GM12878 (cell line): ENCODE measurements around the gene PACSIN3. TPM values are rescaled to one million over a fixed set of nuclear protein-coding genes. Genes with fewer than 3 reads are reported as not detected.

Experiments used
- E4F1 ChIP-seq: fragments of 450-650 bp; IDR thresholded peaks from 2 replicates; pipeline ENCODE4 v1.6.1; 2018; ENCODE audit warnings: borderline replicate concordance, mild to moderate bottlenecking; ENCODE audit not compliant: partially characterized antibody
- EZH2 ChIP-seq: IDR thresholded peaks from 2 replicates; pipeline ENCODE4 v1.6.1; 2012; ENCODE audit warnings: low read depth, mild to moderate bottlenecking, control low read depth, inconsistent platforms, low read length, borderline replicate concordance; ENCODE audit not compliant: control insufficient read depth
- IRF4 ChIP-seq: IDR thresholded peaks from 2 replicates; pipeline ENCODE4 v1.6.1; 2011; ENCODE audit warnings: low read depth, low read length
- PML ChIP-seq: IDR thresholded peaks from 2 replicates; pipeline ENCODE4 v1.6.1; 2012; ENCODE audit warnings: low read length, inconsistent platforms
- POU2F2 ChIP-seq: IDR thresholded peaks from 3 replicates; pipeline ENCODE4 v1.6.1; 2011; ENCODE audit warnings: low read depth, mild to moderate bottlenecking, low read length, borderline replicate concordance
- RAD21 ChIP-seq: IDR thresholded peaks from 2 replicates; pipeline ENCODE4 v1.6.1; 2011; ENCODE audit warnings: mild to moderate bottlenecking, low read depth, low read length, moderate library complexity; ENCODE audit not compliant: insufficient read depth
- SMC3 ChIP-seq: IDR thresholded peaks from 2 replicates; pipeline ENCODE4 v1.6.1; 2011; ENCODE audit warnings: low read length, improper control_type of control experiment, borderline replicate concordance
- polyA plus RNA-seq, 11 experiments: library from polyadenylated mRNA; depleted of rRNA in 4 of 11; unstranded in 6 of 11; stranded (reverse) in 5 of 11; fragments of >200 nt; fragmentation: Nextera tagmentation in 4 of 11; fragmentation: Illumina TruSeq in 1 of 11; extraction: Ambion mirVana in 4 of 11; extraction: Trizol in 1 of 11; gene quantifications; 1 replicate in 1 of 11; 2 replicates in 10 of 11; pipeline versions ENCODE4 v1.2.1 to v1.2.3, GENCODE V29; 2011 to 2016; ENCODE audit warnings: inconsistent platforms in 2 of 11, missing spikeins in 2 of 11, low read depth in 1 of 11
- total RNA-seq, 4 experiments: library from RNA; depleted of rRNA in 3 of 4; stranded (reverse); fragments of >200 nt in 3 of 4; fragmentation: Illumina TruSeq in 1 of 4; extraction: Trizol in 1 of 4; gene quantifications; 2 replicates each; pipeline versions ENCODE4 v1.2.1 to v1.2.3, GENCODE V29; 2013 to 2021
- TF ChIP-seq, protein P1 (sequence below), 3 experiments: IDR thresholded peaks in 2 of 3; conservative IDR thresholded peaks in 1 of 3; 2 replicates each; pipeline ENCODE4 v1.5.1; 2011; ENCODE audit warnings: low read depth in 3 of 3, low read length in 3 of 3, mild to moderate bottlenecking in 3 of 3, control low read depth in 2 of 3, moderate library complexity in 2 of 3, inconsistent platforms in 1 of 3, mixed read lengths in 1 of 3; ENCODE audit not compliant: control insufficient read depth in 2 of 3, insufficient read depth in 1 of 3; ENCODE audit errors: extremely low read depth in 1 of 3
- TF ChIP-seq, protein P2 (sequence below): fragments of 450-650 bp; IDR thresholded peaks from 2 replicates; pipeline ENCODE4 v1.6.1; 2017; ENCODE audit warnings: low read depth, mild to moderate bottlenecking, moderate library complexity

Gene PACSIN3
- total and polyA plus RNA-seq, 10 of the 15 experiments (the other 5 are each of a cell fraction or from before 2014, with no cell fraction given), result 0.05 to 0.82 (median 0.22) TPM; not detected in 1

DNA sequence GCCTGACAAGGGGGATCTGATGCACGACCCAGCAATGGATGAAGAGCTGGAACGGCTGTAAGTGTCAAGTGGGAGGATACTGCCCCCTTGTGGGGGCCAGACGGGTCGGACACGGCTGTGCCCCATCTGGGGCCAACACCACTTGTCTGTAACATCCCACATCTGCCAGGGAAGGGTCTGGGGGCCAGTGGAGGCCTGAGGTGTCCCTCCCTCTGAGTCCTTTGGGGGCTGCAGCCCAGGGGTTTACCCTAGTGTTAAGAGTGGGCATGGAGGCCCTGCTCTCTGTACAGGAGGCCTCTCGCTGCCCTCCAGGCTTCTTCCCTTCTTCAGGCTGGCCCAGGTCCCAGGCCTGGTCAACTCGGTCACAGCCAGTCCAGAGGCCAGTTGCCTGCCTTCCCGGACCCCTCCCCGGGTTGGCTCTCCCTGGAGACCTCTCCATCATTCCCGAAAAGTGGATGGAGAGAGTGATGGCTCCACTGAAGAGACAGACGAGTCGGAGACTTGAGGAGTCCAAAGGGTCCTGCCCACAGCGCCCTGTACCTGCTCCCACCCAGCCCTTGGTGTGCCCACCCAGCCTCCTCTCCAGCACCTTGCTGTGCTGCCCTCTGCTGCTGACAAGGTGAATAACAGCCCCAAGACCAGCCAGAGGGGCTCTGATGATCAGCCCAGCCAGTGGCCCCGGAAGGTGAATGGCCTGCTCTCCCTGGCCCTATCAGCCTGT, 24.9 kb downstream of the PACSIN3 start (continued):
- TF ChIP-seq, protein P1, sequence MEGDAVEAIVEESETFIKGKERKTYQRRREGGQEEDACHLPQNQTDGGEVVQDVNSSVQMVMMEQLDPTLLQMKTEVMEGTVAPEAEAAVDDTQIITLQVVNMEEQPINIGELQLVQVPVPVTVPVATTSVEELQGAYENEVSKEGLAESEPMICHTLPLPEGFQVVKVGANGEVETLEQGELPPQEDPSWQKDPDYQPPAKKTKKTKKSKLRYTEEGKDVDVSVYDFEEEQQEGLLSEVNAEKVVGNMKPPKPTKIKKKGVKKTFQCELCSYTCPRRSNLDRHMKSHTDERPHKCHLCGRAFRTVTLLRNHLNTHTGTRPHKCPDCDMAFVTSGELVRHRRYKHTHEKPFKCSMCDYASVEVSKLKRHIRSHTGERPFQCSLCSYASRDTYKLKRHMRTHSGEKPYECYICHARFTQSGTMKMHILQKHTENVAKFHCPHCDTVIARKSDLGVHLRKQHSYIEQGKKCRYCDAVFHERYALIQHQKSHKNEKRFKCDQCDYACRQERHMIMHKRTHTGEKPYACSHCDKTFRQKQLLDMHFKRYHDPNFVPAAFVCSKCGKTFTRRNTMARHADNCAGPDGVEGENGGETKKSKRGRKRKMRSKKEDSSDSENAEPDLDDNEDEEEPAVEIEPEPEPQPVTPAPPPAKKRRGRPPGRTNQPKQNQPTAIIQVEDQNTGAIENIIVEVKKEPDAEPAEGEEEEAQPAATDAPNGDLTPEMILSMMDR (IDR thresholded peaks at IDR 0.05 in 2 of 3, conservative IDR thresholded peaks at IDR 0.05 in 1 of 3; ENCODE audit: control insufficient read depth in 2 of 3, extremely low read depth in 1 of 3, insufficient read depth in 1 of 3, low read depth in 3 of 3, low read length in 3 of 3), result peak; percentile 72 to 81 (median 77)
- TF ChIP-seq E4F1, result no peak
- TF ChIP-seq PML, result no peak
- peak; percentile 78 for TF ChIP-seq RAD21
- TF ChIP-seq POU2F2, result 0 out of 3 replicates have a peak, but pooled peaks have one; percentile 25
- no peak for TF ChIP-seq EZH2
- TF ChIP-seq SMC3, result peak; percentile 58; the same call in 1 of the 2 replicates
- TF ChIP-seq, protein P2, sequence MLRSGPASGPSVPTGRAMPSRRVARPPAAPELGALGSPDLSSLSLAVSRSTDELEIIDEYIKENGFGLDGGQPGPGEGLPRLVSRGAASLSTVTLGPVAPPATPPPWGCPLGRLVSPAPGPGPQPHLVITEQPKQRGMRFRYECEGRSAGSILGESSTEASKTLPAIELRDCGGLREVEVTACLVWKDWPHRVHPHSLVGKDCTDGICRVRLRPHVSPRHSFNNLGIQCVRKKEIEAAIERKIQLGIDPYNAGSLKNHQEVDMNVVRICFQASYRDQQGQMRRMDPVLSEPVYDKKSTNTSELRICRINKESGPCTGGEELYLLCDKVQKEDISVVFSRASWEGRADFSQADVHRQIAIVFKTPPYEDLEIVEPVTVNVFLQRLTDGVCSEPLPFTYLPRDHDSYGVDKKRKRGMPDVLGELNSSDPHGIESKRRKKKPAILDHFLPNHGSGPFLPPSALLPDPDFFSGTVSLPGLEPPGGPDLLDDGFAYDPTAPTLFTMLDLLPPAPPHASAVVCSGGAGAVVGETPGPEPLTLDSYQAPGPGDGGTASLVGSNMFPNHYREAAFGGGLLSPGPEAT, result no peak
- 0 out of 2 replicates have a peak, but pooled peaks have one; percentile 36 for TF ChIP-seq IRF4
